Measurements from ENCODE around the gene CCDC190.
A peak's percentile ranks its signal among the peaks of the same experiment; 100 is the strongest.
"Not testable (repeated sequence)": the region's sequence is repeated elsewhere in the genome, so short reads cannot be mapped to it uniquely, and the experiment has no call there.

Gene CCDC190

GRCh38 chr1:162876751-162877150 lies 15.8 kb upstream of the CCDC190 start:
- DNase-seq: no peak

- no peak for DNase-seq
Measured at GRCh38 chr1:162873671-162874666, 13.0 kb upstream of the CCDC190 start.

GRCh38 chr1:162872981-162873380 lies 12.0 kb upstream of the CCDC190 start:
- DNase-seq: no peak

GRCh38 chr1:162871417-162871816 lies 10.4 kb upstream of the CCDC190 start:
- DNase-seq: not testable (repeated sequence)

- DNase-seq: no peak
Measured at GRCh38 chr1:162868972-162869371, 8.0 kb upstream of the CCDC190 start.

GRCh38 chr1:162861625-162862024 lies 650 bp upstream of the CCDC190 start:
- DNase-seq: no peak

GRCh38 chr1:162859191-162859590 lies 1.8 kb downstream of the CCDC190 start:
- DNase-seq: no peak

- DNase-seq: no peak
Measured at GRCh38 chr1:162857850-162858249, 3.1 kb downstream of the CCDC190 start.

GRCh38 chr1:162856260-162856659 lies 4.7 kb downstream of the CCDC190 start:
- DNase-seq: no peak

- DNase-seq: no peak
Measured at GRCh38 chr1:162855461-162856150, 5.4 kb downstream of the CCDC190 start.

GRCh38 chr1:162854245-162854882 lies 6.6 kb downstream of the CCDC190 start:
- DNase-seq: peak; percentile 48 to 49

GRCh38 chr1:162851341-162851740 lies 9.6 kb downstream of the CCDC190 start:
- no peak for DNase-seq

GRCh38 chr1:162849711-162850110 lies 11.3 kb downstream of the CCDC190 start:
- DNase-seq: no peak

GRCh38 chr1:162847839-162848453 lies 13.0 kb downstream of the CCDC190 start:
- DNase-seq: peak; percentile 48 to 86

GRCh38 chr1:162846256-162847212 lies 14.4 kb downstream of the CCDC190 start:
- DNase-seq: no peak

GRCh38 chr1:162844153-162844552 lies 16.8 kb downstream of the CCDC190 start:
- no peak for DNase-seq

GRCh38 chr1:162840250-162840839 lies 20.6 kb downstream of the CCDC190 start:
- DNase-seq: no peak

- DNase-seq: no peak
Measured at GRCh38 chr1:162838863-162839262, 22.1 kb downstream of the CCDC190 start.

- DNase-seq: no peak
Measured at GRCh38 chr1:162835157-162835899, 25.6 kb downstream of the CCDC190 start.

GRCh38 chr1:162832470-162832869 lies 28.5 kb downstream of the CCDC190 start:
- DNase-seq: no peak

GRCh38 chr1:162829268-162829667 lies 31.7 kb downstream of the CCDC190 start:
- no peak for DNase-seq

All from NCI-H187 (cell line).